GM10266 (cell line): ENCODE results near the gene PIBF1.

ENCODE experiments used
- DNase-seq: peaks from one replicate; pipeline ENCODE4 v3.0.0; 2012; ENCODE audit errors: extremely low spot score
- TF ChIP-seq, protein P1 (sequence below): IDR thresholded peaks from 2 replicates; pipeline ENCODE4 v1.5.1; 2012; ENCODE audit warnings: mild to moderate bottlenecking, low read depth; ENCODE audit not compliant: control insufficient read depth, insufficient read depth; ENCODE audit errors: missing control alignments

PIBF1 gene

GRCh38 chr13:73056565-73056962 is 274.6 kb downstream of the PIBF1 start:
- TF ChIP-seq, protein P1, sequence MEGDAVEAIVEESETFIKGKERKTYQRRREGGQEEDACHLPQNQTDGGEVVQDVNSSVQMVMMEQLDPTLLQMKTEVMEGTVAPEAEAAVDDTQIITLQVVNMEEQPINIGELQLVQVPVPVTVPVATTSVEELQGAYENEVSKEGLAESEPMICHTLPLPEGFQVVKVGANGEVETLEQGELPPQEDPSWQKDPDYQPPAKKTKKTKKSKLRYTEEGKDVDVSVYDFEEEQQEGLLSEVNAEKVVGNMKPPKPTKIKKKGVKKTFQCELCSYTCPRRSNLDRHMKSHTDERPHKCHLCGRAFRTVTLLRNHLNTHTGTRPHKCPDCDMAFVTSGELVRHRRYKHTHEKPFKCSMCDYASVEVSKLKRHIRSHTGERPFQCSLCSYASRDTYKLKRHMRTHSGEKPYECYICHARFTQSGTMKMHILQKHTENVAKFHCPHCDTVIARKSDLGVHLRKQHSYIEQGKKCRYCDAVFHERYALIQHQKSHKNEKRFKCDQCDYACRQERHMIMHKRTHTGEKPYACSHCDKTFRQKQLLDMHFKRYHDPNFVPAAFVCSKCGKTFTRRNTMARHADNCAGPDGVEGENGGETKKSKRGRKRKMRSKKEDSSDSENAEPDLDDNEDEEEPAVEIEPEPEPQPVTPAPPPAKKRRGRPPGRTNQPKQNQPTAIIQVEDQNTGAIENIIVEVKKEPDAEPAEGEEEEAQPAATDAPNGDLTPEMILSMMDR: no peak
- DNase-seq: no peak

DNA sequence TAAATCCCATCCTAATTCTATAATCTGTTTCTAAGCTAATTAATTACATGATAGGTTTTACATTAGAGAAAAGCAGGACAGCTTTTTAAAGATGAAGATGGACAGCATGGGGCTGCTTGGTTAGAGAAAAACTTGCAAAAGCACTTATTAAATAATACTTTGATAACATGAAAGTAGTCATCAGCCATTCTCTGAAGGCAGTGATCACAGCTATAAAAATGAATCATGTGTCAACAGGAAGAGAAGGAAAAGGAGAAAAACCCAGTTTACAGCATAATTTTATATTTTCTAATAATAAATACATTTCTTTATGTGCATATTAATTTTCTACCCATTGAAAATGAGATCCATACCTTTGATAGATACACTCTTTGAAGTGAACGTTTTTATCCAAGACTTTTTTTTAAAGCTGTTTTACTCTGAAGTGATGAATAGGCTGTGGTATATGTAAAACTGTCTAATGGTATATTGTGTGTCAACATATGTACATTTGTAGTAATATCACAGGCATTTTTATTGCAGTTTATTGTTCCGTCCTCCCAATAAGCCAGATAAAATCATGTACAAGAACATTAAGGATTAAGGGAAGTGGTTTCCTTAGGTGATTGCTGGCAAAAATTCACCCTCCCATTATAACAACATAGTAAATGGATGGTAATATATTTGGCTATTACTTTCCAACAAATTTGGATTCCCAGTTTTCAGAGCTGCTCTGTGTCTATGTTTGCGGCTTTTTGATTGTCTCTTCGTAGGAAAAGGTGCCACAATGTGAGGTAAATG is 275.5 kb downstream of the PIBF1 start:
- no peak for DNase-seq
- TF ChIP-seq, protein P1: no peak

DNA sequence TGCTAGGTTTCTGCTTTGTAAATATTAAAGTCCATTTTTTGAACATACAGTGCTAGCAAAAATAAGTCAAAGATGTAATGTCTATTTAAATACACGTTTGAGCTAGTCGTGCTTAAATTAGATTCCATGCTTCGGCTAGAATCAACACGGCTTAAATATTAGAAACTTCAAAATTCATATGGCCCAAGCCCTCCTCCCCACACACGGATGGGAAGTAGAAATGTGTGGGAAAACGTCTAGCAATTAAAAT is 276.1 kb downstream of the PIBF1 start:
- no peak for DNase-seq
- TF ChIP-seq, protein P1: no peak

DNA sequence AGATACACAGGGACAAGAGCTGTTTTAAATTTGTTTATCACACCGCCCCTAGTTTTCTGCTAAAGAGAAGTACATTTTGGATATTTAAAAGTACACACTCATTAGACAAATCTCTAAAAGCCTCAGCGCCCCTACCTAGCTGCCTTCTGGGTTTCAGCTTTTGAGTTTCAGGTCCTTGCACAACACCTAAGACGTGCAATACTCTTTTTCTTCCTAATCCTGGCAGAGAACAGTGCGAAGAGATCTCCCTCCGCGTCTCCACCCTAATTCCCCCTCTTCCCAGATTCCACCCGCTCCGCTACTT is 276.5 kb downstream of the PIBF1 start:
- DNase-seq: no peak

GRCh38 chr13:73058736-73059459 is 277.0 kb downstream of the PIBF1 start, which contains the start of gene KLF5:
Gene KLF5 (plus strand): TSS chr13:73059005. CDS start chr13:73059328, 323 bp downstream.
- TF ChIP-seq, protein P1: peak; percentile 13
- peak; percentile 99 for DNase-seq

More for the DNA sequence above, 276.5 kb downstream of the PIBF1 start:
- TF ChIP-seq, protein P1: no peak

GRCh38 chr13:73059460-73060250 is 277.7 kb downstream of the PIBF1 start:
- DNase-seq: peak; percentile 77
- TF ChIP-seq, protein P1: peak; percentile 54
